Activated CD4-positive, alpha-beta T cell treated with anti-CD3 and anti-CD28 coated beads for 48 hours (primary cell): ENCODE results near the gene FOXK1.
A peak's percentile ranks its signal among the peaks of the same experiment; 100 is the strongest.

Source experiments
- DNase-seq: peaks from one replicate; pipeline ENCODE4 v3.0.0-alpha.2; 2020

FOXK1 gene

GRCh38 chr7:4766666-4767519 is 84.8 kb downstream of the FOXK1 start:
- no peak for DNase-seq

DNA sequence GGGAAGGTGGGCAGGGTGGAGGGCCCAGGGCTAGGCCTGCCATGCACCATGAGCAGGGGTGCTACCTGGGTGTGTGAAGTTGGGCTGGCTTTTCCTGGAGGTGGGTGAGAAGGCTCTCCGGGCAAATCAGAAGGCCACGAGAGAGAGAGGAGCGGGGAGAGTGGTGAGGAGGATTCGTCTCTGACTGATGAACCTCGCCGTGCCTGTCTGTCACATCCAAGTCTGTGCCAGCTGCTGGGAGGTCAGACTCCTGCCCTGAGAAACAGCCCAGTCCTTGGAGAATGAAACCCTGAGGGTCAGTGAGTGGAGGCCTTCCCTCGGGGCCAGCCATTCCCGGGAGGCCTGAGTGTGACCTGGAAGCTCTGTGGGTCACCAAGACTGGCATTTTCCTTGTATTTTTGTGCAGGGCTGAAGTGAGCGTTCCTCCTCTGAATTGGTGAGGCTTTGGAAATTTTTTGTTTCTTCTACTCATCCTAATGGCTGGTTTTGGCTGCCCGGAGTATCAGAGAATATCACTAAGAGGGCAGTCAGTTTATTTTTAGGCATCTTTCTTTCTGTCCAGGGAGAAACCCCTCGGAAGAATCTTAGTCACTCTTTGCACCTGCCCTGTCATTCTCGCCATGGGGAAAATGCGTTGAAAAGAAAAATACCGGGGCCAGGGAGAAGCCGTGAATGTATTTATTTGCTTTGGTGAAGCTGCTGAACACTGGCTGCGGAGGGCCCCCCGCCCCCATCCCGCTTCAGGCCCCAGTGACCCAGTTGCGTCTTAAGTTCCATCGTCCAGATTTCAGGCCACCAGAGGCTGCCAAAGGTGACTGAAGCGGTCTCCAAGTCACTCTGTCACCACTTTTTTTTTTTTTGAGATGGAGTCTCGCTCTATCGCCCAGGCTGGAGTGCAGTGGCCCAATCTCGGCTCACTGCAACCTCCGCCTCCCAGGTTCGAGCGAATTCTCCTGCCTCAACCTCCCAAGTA is 86.8 kb downstream of the FOXK1 start:
- DNase-seq = no peak

GRCh38 chr7:4769761-4770160 is 87.7 kb downstream of the FOXK1 start:
- no peak for DNase-seq

- no peak for DNase-seq
These were observed 88.8 kb downstream of the FOXK1 start for GRCh38 chr7:4770886-4771285.

DNA sequence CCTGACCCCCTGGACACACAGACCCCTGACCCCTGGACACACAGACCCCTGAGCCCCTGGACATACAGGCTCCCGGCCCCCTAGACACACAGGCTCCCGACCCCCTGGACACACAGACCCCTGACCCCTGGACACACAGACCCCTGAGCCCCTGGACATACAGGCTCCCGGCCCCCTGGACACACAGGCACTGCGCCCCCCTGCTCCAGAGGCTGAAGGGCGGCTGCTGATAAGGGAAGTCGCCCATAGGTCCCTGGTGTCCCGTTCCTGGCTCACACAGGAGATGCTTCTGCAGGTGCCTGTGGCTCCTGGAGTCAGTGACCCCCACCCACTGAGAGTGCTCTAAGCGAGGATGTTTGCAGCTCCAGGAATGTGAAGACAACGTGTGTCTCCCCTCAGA is 89.6 kb downstream of the FOXK1 start:
- DNase-seq = no peak

- no peak for DNase-seq
These were observed 90.2 kb downstream of the FOXK1 start for GRCh38 chr7:4772306-4772705.

DNA sequence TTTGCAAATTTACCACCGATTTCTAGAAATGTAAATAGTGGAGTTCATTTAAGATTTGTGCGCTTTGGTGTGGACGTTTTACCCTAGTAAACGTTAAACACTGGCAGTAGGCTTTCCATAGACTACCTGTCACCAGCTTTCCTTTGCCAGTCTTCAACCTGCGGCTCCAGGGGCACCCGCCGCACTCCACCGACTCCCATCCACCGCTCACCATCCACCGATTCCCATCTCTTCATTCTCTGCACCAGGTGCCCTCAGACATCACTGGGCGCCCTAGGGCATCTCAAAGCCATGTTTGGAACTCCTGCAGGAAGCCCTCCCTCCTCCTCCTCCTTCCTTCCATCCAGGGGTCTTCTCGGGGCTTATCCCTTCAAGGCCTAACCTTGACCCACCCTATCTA is 91.9 kb downstream of the FOXK1 start:
- DNase-seq = no peak

DNA sequence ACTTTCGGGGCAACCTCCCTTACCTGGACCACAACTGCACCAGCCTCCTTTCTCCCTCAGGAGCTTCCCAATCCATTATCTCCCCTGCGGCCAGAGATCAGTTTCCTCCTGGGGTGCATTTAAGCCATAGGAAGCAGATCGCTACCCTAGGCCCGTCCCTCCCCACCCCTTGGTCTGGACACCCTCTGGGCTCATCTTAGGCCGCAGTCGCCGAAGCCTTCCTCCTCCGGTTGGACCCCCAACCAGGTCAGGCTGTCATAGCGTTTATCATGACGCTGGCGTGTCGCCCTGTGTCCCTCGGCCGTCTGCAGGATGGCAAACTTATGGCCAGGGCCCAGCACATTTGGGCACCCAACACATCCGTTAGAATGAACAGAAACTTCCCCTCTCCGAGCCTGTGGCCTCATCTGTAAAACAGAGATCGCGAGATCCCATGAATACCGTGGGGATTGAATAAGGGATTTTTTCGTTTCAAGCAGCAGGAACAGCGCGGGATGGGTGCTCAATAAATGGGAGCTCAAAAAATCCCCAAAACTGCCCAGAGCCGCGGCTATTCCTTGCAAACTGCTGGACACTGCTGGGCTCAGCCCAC is 92.7 kb downstream of the FOXK1 start:
- DNase-seq = peak; percentile 41

- peak; percentile 96 for DNase-seq
These were observed 93.3 kb downstream of the FOXK1 start, which contains the start of gene AP5Z1 for GRCh38 chr7:4775250-4775847. Gene AP5Z1, plus strand, starts transcription at chr7:4775623. Its CDS starts 93 bp downstream, at chr7:4775716.

- peak; percentile 58 for DNase-seq
These were observed 93.9 kb downstream of the FOXK1 start for GRCh38 chr7:4775848-4776623.

GRCh38 chr7:4779118-4779517 is 97.0 kb downstream of the FOXK1 start:
- no peak for DNase-seq

DNA sequence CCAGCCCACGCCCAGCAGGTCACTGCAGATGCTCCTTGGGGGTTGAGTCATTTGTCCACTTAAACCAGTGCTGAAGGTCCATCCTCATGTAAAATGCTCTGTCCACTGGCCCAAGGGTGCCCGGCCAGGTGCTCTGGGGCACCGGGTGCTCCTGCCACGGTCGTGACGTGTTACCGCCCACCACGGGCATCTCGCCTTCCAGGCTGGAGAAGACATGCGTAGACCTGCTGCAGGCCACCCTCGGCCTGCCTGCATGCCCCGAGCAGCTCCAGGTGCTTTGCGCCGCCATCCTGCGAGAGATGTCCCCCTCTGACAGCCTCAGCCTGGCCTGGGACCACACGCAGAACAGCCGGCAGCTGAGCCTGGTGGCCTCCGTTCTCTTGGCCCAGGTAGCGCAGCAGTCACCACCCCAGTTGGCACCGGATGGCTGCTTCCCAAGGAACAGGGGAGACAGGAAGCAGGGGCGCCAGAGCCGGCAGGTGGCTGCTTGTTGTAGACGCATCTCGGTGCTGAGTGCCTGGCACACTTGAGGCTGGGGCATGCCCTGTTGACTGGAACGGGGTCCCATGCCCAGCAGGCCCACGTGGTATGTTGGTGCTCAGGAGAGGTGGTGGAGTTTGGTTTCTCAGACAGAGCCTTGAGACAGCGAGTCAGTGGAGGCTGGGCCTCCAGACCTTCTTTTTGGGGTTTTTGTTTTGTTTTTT is 99.4 kb downstream of the FOXK1 start:
- no peak for DNase-seq

GRCh38 chr7:4782333-4783291 is 100.5 kb downstream of the FOXK1 start:
- DNase-seq = no peak

DNA sequence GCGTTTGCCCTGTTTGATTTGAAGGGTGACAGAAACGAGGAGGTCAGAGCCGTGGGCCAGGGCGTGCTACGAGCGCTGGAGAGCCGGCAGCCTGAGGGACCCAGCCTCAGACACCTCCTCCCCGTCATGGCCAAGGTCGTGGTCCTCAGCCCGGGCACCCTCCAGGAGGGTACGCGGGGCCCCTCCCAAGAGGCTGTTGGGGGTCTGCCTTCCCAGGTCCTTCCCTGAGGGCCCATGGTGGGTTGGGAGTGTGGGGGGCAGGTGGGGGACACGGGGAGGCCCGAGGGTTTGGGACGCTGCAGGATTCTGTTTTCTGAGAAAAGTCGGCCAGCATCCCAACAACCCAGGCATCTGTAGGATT is 101.2 kb downstream of the FOXK1 start:
- no peak for DNase-seq

GRCh38 chr7:4783762-4784351 is 101.8 kb downstream of the FOXK1 start:
- DNase-seq = no peak

GRCh38 chr7:4784799-4785198 is 102.7 kb downstream of the FOXK1 start:
- DNase-seq = no peak

DNA sequence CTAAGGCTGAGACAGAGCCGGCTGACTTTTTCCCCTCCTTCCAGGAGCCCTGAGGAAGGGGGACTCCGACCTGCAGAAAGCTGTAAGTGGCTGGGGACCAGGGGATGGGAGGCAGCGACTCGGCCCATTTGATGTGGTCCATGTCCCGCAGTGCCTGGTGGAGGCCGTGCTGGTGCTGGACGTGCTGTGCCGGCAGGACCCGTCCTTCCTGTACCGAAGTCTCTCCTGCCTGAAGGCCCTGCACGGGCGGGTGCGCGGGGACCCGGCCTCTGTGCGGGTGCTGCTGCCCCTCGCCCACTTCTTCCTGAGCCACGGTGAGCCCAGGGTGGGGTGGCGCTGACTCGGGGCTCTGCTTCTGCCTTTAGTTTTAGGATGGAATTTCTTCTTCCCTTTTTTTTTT is 103.3 kb downstream of the FOXK1 start:
- no peak for DNase-seq

DNA sequence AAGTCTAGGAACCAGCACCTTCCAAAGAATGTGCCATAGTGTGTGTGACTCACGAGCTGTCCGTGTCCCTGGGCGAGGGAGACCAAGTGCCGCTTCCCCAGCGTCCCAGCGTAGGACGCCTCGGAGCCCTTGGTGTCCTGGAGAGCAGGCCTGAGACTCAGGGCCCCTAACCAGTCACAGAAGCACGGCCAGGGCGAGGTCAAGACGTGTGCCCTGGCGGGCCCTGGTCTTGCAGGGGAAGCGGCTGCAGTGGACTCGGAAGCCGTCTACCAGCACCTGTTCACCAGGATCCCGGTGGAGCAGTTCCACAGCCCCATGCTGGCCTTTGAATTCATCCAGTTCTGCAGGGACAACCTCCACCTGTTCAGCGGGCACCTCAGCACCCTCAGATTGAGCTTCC is 103.9 kb downstream of the FOXK1 start:
- no peak for DNase-seq

DNA sequence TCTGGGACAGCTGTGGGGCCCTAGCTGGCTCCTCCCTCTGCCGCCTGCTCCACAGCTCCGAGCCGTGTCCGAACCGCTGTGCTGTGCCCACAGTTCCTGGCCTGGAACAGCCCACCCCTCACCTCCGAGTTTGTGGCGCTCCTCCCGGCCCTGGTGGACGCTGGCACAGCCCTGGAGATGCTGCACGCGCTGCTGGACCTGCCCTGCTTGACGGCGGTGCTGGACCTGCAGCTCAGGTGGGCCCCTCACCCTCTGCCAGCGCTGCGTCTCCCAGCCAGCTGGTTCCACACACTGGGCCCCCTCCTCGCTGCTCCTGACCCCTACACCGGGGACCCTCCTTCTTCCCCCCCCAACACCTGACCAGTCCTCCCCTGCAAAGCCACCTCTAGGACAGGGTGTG is 105.4 kb downstream of the FOXK1 start:
- DNase-seq = no peak
